ENCODE results near the gene PZP. TPM values are rescaled to one million over a fixed set of nuclear protein-coding genes. Genes with fewer than 3 reads are reported as not detected.

PZP gene
- total and polyA plus RNA-seq, 2 of the 13 experiments (the other 11 are each of a cell fraction or from before 2014, with no cell fraction given) = 0.07 to 0.89 TPM

DNA sequence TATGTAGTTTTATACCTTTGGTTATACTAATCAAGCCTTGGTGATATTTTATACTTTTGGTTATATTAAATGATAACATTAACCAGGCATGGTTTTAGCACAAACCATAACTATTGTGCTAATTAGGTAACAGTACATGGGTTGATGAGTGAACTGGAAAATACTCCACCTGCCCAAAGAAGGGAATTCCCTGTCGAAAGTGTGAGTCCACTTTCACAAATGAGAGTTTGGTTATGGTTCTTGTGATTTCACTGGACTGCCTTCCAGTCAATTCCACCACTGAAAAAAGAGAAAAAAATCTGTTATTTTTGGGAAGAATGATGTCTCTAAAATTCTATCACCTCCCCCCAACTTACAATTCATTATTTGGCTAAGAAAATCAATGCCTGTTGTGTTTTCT, 102.1 kb downstream of the PZP start:
- TF ChIP-seq NR2F6 (IDR thresholded peaks at IDR 0.05) (no peak), NR2F6 (CRISPR knock-in tag; IDR thresholded peaks at IDR 0.05) (no peak), SNRNP70 (IDR thresholded peaks at IDR 0.05; ENCODE audit: low read depth, low read length) (0 out of 2 replicates have a peak, but pooled peaks have one; percentile 48), PHF21A (CRISPR knock-in tag; IDR thresholded peaks at IDR 0.05) (no peak), HNRNPL (IDR thresholded peaks at IDR 0.05; ENCODE audit: low read depth, low read length) (0 out of 2 replicates have a peak, but pooled peaks have one; percentile 18), FOSL1 (CRISPR knock-in tag; IDR thresholded peaks at IDR 0.05; ENCODE audit: borderline replicate concordance) (no peak), ERF (CRISPR knock-in tag; IDR thresholded peaks at IDR 0.05) (0 out of 2 replicates have a peak, but pooled peaks have one; percentile 7), RBFOX2 (IDR thresholded peaks at IDR 0.05; ENCODE audit: low read depth, low read length) (peak; percentile 47), XRCC5 (optimal IDR thresholded peaks at IDR 0.05; ENCODE audit: low read length) (no peak), AGO2 (optimal IDR thresholded peaks at IDR 0.05; ENCODE audit: low read depth, low read length) (peak; percentile 17), SMAD3 (CRISPR knock-in tag; IDR thresholded peaks at IDR 0.05) (no peak), SSRP1 (CRISPR knock-in tag; IDR thresholded peaks at IDR 0.05) (peak; percentile 88; the same call in 1 of the 2 replicates), POLR2G (IDR thresholded peaks at IDR 0.05; ENCODE audit: low read depth, low read length) (peak; percentile 65)
- TF ChIP-seq, protein P1, sequence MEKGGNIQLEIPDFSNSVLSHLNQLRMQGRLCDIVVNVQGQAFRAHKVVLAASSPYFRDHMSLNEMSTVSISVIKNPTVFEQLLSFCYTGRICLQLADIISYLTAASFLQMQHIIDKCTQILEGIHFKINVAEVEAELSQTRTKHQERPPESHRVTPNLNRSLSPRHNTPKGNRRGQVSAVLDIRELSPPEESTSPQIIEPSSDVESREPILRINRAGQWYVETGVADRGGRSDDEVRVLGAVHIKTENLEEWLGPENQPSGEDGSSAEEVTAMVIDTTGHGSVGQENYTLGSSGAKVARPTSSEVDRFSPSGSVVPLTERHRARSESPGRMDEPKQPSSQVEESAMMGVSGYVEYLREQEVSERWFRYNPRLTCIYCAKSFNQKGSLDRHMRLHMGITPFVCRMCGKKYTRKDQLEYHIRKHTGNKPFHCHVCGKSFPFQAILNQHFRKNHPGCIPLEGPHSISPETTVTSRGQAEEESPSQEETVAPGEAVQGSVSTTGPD (CRISPR knock-in tag; IDR thresholded peaks at IDR 0.05) = no peak
- TF ChIP-seq, protein P2, sequence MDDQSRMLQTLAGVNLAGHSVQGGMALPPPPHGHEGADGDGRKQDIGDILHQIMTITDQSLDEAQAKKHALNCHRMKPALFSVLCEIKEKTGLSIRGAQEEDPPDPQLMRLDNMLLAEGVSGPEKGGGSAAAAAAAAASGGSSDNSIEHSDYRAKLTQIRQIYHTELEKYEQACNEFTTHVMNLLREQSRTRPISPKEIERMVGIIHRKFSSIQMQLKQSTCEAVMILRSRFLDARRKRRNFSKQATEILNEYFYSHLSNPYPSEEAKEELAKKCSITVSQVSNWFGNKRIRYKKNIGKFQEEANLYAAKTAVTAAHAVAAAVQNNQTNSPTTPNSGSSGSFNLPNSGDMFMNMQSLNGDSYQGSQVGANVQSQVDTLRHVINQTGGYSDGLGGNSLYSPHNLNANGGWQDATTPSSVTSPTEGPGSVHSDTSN (CRISPR knock-in tag; IDR thresholded peaks at IDR 0.05; ENCODE audit: borderline replicate concordance) = no peak
- H3K9ac ChIP-seq (ENCODE audit: insufficient read depth, low read depth, low read length) = no peak overlapping the region
- intact Hi-C loops (cut with micrococcal nuclease; ENCODE audit: unreplicated experiment) = no loop called here
- no peak for DNase-seq (ENCODE audit: low spot score)
- peaks cover under 1% of the 10 kb centered on the region for H3K79me2 ChIP-seq (ENCODE audit: insufficient read depth, low read length)
- 96% methylated on average over 1 of the region's 1 CpG for WGBS (ENCODE audit: low lambda C conversion rate)
- no peak for FAIRE-seq
- no peak for ATAC-seq
- H4K20me1 ChIP-seq (ENCODE audit: insufficient read depth, low read length) = peaks cover 30% of the 10 kb centered on the region
- H3K9me3 ChIP-seq (ENCODE audit: low read length) = no peaks in the 10 kb centered on the region
- ChIA-PET CTCF (ENCODE audit: low intra/inter-chr PET ratio, low total read pairs) (no interaction called here), POLR2A (interaction anchor here (1.4 kb wide), 1 partner anchor 10 kb away, joined by 7 read pairs; the partner anchor contains the start of gene A2M)
- in situ Hi-C loops (cut with HindIII; ENCODE audit: extremely low pct_ligation_motif_present, low pct_unique_long_range_greater_than_20kb) = no loop called here
- peaks cover 37% of the 10 kb centered on the region for H3K4me1 ChIP-seq (ENCODE audit: insufficient read depth, low read length)
- no peak overlapping the region for H3K27ac ChIP-seq (ENCODE audit: extremely low read length, insufficient read depth, low read length)
- no peak overlapping the region for H3K4me3 ChIP-seq (replicated peaks in 1 of 3; ENCODE audit: insufficient read depth in 1 of 3, low read depth in 2 of 3, low read length in 3 of 3)
- H3K4me2 ChIP-seq (ENCODE audit: low read depth, low read length) = no peak overlapping the region
- no TSS peak for BruUV-seq (replicated peaks)
- H2AFZ ChIP-seq (ENCODE audit: low read length) = no peak overlapping the region
- H3K36me3 ChIP-seq (replicated peaks in 1 of 2; ENCODE audit: control insufficient read depth in 1 of 2, insufficient read depth in 2 of 2, low read length in 2 of 2) = peaks cover 20 to 70% of the 10 kb centered on the region in 2 experiments
- H3K27me3 ChIP-seq (ENCODE audit: control insufficient read depth in 1 of 2, insufficient read depth in 2 of 2, low read length in 2 of 2) = no peaks in the 10 kb centered on the region
